OCI-LY7 (cell line): Measurements from ENCODE around the gene SGF29. TPM values are rescaled to one million over a fixed set of nuclear protein-coding genes. Genes with fewer than 3 reads are reported as not detected.
"Not testable (repeated sequence)": the region's sequence is repeated elsewhere in the genome, so short reads cannot be mapped to it uniquely, and the experiment has no call there.

ENCODE experiments used
- BruUV-seq: library from RNA; stranded (reverse); fragments of 400-500 nt; replicated peaks from 2 replicates; lab custom pipeline; 2021; lab: Mats Ljungman, UMichigan
- CTCF ChIA-PET: fragments of 300-600 bp; sonication (Branson Sonifier 250); formaldehyde crosslinking; loops from one replicate; lab custom pipeline; 2022; ENCODE audit warnings: antibody characterized with exemption; ENCODE audit not compliant: unreplicated experiment; lab: Charles Lee
- POLR2A ChIA-PET: fragments of 300-600 bp; sonication (Branson Sonifier 250); formaldehyde crosslinking; loops from one replicate; lab custom pipeline; 2022; ENCODE audit warnings: antibody characterized with exemption; lab: Charles Lee
- DNase-seq: peaks from one replicate; pipeline ENCODE4 v3.0.0-alpha.2; 2015; ENCODE audit warnings: low spot score
- H2AFZ ChIP-seq: fragments of 200-600 bp; sonication (generic), shearing (Covaris generic); 2 replicates; pipeline ENCODE4 v1.6.1; 2014; ENCODE audit warnings: mild to moderate bottlenecking, antibody characterized with exemption, low read length, moderate library complexity
- H3K27ac ChIP-seq: fragments of 200-600 bp; sonication (generic); 2 replicates; pipeline ENCODE4 v1.5.1; 2014; ENCODE audit warnings: mixed run types, low read depth, mild to moderate bottlenecking, moderate library complexity, low read length, inconsistent platforms; ENCODE audit not compliant: poor library complexity, severe bottlenecking
- H3K36me3 ChIP-seq: fragments of 200-600 bp; sonication (generic); 2 replicates; pipeline ENCODE4 v1.6.1; 2014; ENCODE audit warnings: mild to moderate bottlenecking, antibody characterized with exemption, low read length, moderate library complexity, mixed read lengths; ENCODE audit not compliant: insufficient read depth
- H3K4me1 ChIP-seq: fragments of 200-600 bp; sonication (generic); 2 replicates; pipeline ENCODE4 v1.5.1; 2014; ENCODE audit warnings: mild to moderate bottlenecking, low read length; ENCODE audit not compliant: insufficient read depth, poor library complexity, severe bottlenecking
- H3K4me2 ChIP-seq: fragments of 200-600 bp; sonication (generic); 2 replicates; pipeline ENCODE4 v1.6.1; 2014; ENCODE audit warnings: mild to moderate bottlenecking, low read length
- H3K4me3 ChIP-seq: fragments of 200-600 bp; sonication (generic); 2 replicates; pipeline ENCODE4 v1.5.1; 2014; ENCODE audit warnings: mild to moderate bottlenecking, low read depth, low read length; ENCODE audit not compliant: poor library complexity, severe bottlenecking
- H3K79me2 ChIP-seq: fragments of 200-600 bp; sonication (generic); 2 replicates; pipeline ENCODE4 v1.6.1; 2016; ENCODE audit warnings: low read depth, mild to moderate bottlenecking, low read length, moderate library complexity, mixed read lengths; ENCODE audit not compliant: insufficient read depth
- H3K9me2 ChIP-seq: fragments of 200-600 bp; sonication (generic); 2 replicates; pipeline ENCODE4 v1.6.1; 2016; ENCODE audit warnings: mild to moderate bottlenecking, low read length, mixed read lengths; ENCODE audit not compliant: insufficient read depth
- H3K9me3 ChIP-seq: fragments of 200-600 bp; sonication (generic); 2 replicates; pipeline ENCODE4 v1.6.1; 2014; ENCODE audit warnings: mild to moderate bottlenecking, mixed run types, low read length, mixed read lengths
- H4K20me1 ChIP-seq: fragments of 200-600 bp; sonication (generic); 2 replicates; pipeline ENCODE4 v1.6.1; 2014; ENCODE audit warnings: mild to moderate bottlenecking, antibody characterized with exemption, low read length, moderate library complexity, mixed read lengths; ENCODE audit not compliant: insufficient read depth
- EZH2phosphoT487 ChIP-seq: fragments of 200-600 bp; sonication (generic); IDR thresholded peaks from 2 replicates; pipeline ENCODE4 v1.6.1; 2018; ENCODE audit warnings: low read depth, borderline replicate concordance, mild to moderate bottlenecking, mixed run types, antibody characterized with exemption, low read length, moderate library complexity, mixed read lengths
- intact Hi-C: fragments of 100-400 bp; cut with micrococcal nuclease; formaldehyde crosslinking; loops from one replicate; pipeline ENCODE4 v1.10.0; 2022; ENCODE audit not compliant: unreplicated experiment
- total RNA-seq, 2 experiments: library from RNA; depleted of rRNA in 1 of 2; stranded (reverse); fragments of >200 nt in 1 of 2; shearing (Covaris generic) in 1 of 2; gene quantifications; 2 replicates each; pipeline ENCODE4 v1.2.3, GENCODE V29; 2014 to 2022
- TF ChIP-seq, protein P1 (sequence below): fragments of 200-600 bp; sonication (generic); conservative IDR thresholded peaks from 2 replicates; pipeline ENCODE4 v1.5.1; 2014; ENCODE audit warnings: mild to moderate bottlenecking, antibody characterized with exemption, low read length, moderate library complexity, mixed read lengths

SGF29 gene
- total RNA-seq, 2 experiments from 2014 or later, result 22.6 to 32.0 TPM

DNA sequence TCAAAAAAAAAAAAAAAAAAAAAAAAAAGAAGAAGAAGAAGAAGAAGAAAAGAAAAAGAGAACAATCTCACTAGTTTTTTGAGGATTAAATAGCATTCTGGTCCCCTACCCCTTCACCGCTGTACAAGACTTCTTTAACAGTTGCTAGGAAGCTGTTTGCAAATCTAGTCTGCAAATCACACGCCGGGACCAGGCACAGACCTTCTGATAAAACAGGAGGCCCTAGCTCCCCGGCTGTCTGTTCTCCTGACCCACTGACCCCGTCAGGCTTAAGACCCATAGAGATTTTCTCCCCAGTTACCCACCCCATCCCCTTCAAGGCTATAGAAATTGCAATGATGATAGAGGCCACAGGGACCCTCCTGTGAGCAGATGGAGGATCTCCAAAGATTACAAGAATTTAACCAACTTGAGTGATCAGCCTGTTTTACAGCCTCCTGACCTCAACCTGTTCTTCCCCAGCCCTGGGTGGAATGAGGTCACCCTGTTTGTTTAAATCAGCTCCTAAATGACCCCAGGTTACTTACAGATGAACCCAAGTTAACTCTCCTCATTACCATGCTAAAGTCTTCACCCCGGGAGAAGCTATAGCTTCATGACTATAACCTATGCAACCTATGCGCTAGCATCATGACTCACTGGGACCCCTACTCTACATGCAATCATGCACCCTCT is 67.9 kb downstream of the SGF29 start:
- POLR2A ChIA-PET, result interaction anchor here (0.7 to 1.0 kb wide), 3 partner anchors 18 to 221 kb away, joined by 3 to 6 read pairs (median 4); no protein-coding TSS in a partner anchor
- H3K4me2 ChIP-seq, result peak overlapping the region; percentile 77

DNA sequence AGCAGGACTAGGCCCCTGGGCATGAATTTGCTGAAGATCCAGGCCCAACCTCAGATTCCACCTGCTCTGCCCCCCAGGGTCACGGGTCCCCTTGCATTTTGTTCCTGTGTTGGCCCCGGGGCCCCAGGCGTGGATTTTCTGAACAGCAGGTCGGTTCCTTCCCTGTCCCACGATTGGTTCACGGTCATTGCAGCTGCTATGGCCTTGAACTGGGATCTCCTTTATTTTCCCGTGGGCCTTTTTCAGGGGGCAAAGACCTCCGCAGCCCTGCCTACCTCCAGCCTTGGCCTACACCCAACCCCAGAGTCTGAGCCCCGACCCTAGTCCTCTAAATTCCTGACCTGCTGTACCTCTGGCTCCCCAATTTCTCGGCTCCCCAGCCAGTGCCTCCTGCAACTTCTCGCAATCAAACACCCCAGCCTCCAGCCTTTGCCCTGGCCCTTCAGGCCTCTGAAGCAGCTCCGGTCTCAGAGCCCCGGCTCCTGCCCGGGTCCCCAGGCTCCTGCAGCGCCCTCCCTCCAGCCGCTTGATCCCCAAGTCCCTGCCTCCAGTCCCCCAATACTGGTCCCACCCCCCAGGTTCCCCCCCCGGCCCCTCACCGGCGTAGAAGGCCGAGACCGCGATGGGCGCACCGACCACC is 68.9 kb downstream of the SGF29 start:
- H2AFZ ChIP-seq, result peak overlapping the region; percentile 66
- peaks cover 49% of the 10 kb centered on the region for H3K79me2 ChIP-seq
- H4K20me1 ChIP-seq, H3K9me3 ChIP-seq, BruUV-seq, H3K9me2 ChIP-seq: not testable (repeated sequence)
- H3K27ac ChIP-seq, result peak overlapping the region; percentile 60
- H3K4me1 ChIP-seq, result peaks cover 49% of the 10 kb centered on the region
- peaks cover 27% of the 10 kb centered on the region for H3K36me3 ChIP-seq
- intact Hi-C loops, result loop anchor here (1.0 kb wide), 1 partner anchor 130 kb away; the partner anchor contains the start of gene CLN3
- H3K4me2 ChIP-seq, result peak overlapping the region; percentile 77
- CTCF ChIA-PET, result interaction anchor here (0.6 kb wide), 1 partner anchor 132 kb away, joined by 3 read pairs; no protein-coding TSS in a partner anchor
- DNase-seq, result peak; percentile 29
- POLR2A ChIA-PET, result interaction anchor here (1.1 kb wide), 1 partner anchor 131 kb away, joined by 3 read pairs; the partner anchor contains the start of gene CLN3
- H3K4me3 ChIP-seq, result peak overlapping the region; percentile 92

More for the DNA sequence above, 67.9 kb downstream of the SGF29 start:
- DNase-seq, result peak; percentile 27
- no TSS peak for BruUV-seq
- CTCF ChIA-PET, result no interaction called here
- peak overlapping the region; percentile 60 for H3K27ac ChIP-seq
- H3K79me2 ChIP-seq, result peaks cover 59% of the 10 kb centered on the region
- no peak for TF ChIP-seq EZH2phosphoT487
- TF ChIP-seq, protein P1, sequence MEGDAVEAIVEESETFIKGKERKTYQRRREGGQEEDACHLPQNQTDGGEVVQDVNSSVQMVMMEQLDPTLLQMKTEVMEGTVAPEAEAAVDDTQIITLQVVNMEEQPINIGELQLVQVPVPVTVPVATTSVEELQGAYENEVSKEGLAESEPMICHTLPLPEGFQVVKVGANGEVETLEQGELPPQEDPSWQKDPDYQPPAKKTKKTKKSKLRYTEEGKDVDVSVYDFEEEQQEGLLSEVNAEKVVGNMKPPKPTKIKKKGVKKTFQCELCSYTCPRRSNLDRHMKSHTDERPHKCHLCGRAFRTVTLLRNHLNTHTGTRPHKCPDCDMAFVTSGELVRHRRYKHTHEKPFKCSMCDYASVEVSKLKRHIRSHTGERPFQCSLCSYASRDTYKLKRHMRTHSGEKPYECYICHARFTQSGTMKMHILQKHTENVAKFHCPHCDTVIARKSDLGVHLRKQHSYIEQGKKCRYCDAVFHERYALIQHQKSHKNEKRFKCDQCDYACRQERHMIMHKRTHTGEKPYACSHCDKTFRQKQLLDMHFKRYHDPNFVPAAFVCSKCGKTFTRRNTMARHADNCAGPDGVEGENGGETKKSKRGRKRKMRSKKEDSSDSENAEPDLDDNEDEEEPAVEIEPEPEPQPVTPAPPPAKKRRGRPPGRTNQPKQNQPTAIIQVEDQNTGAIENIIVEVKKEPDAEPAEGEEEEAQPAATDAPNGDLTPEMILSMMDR, result no peak
- intact Hi-C loops, result no loop called here
- H3K4me3 ChIP-seq, result peak overlapping the region; percentile 92
- no peak overlapping the region for H2AFZ ChIP-seq
- H3K4me1 ChIP-seq, result peaks cover 59% of the 10 kb centered on the region
- H3K9me3 ChIP-seq, result no peaks in the 10 kb centered on the region
- H3K9me2 ChIP-seq, result no peaks in the 10 kb centered on the region
- H3K36me3 ChIP-seq, result peaks cover 37% of the 10 kb centered on the region
- H4K20me1 ChIP-seq, result no peaks in the 10 kb centered on the region

DNA sequence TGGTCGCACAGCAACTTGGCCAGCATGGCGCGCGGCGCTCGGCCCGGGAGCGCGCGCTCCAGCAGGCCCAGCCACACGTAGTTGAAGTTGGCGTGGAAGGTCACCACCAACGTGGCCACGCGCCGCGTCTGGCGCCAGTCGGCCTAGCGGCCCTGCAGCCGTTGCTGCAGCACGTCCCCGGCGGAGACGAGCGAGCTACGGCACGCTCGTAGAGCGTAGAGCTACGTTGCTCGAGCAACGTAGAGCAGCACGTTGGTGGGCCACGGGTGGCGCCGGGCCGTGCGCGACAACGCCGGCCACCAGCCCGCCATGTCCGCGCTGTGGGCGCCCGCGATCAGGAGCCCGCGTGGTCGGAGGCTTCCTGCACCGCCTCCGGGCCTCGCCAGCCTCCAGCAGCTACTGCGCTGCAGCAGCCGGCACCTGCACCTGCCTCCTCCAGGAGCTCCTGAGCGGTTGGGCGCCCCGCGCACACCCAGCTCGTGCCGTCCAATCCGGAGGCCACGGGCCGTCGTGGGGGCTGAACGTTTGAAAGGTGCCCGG is 69.5 kb downstream of the SGF29 start:
- peaks cover 27% of the 10 kb centered on the region for H3K36me3 ChIP-seq
- peaks cover 48% of the 10 kb centered on the region for H3K79me2 ChIP-seq
- H3K4me1 ChIP-seq, result peaks cover 43% of the 10 kb centered on the region
- peak overlapping the region; percentile 92 for H3K4me3 ChIP-seq
- ChIA-PET CTCF (interaction anchor here (0.6 kb wide), 1 partner anchor 132 kb away, joined by 3 read pairs; no protein-coding TSS in a partner anchor), POLR2A (interaction anchor here (0.6 to 1.1 kb wide), 2 partner anchors 131 to 434 kb away, joined by 3 to 4 read pairs; partner anchors contain the start of gene CLN3)
- BruUV-seq, result no TSS peak
- H3K9me2 ChIP-seq, result no peaks in the 10 kb centered on the region
- peak overlapping the region; percentile 77 for H3K4me2 ChIP-seq
- TF ChIP-seq EZH2phosphoT487, result no peak
- TF ChIP-seq, protein P1, result no peak
- H3K9me3 ChIP-seq, result no peaks in the 10 kb centered on the region
- intact Hi-C loops, result loop anchor here (1.0 kb wide), 1 partner anchor 131 kb away; the partner anchor contains the start of gene CLN3
- H4K20me1 ChIP-seq, result no peaks in the 10 kb centered on the region
- peak overlapping the region; percentile 66 for H2AFZ ChIP-seq
- peak; percentile 94 for DNase-seq
- H3K27ac ChIP-seq, result peak overlapping the region; percentile 60

DNA sequence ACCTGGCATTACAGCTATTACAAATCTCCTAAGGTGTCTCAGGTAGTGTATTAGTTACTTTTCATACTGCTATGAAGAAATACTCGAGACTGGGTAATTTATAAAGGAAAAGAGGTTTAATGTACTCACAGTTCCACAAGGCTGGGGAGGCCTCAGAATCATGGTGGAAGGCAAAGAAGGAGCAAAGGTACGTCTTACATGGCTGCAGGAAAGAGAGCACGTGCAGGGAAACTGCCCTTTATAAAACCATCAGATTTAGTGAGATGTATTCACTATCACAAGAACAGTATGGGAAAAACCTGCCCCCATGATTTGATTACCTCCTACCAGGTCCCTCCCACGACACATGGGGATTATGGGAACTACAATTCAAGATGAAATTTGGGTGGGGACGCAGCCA is 77.2 kb downstream of the SGF29 start:
- DNase-seq, H3K79me2 ChIP-seq, CTCF ChIA-PET, BruUV-seq, H3K4me3 ChIP-seq, H3K36me3 ChIP-seq, H3K27ac ChIP-seq, H3K9me2 ChIP-seq, H3K9me3 ChIP-seq, H4K20me1 ChIP-seq, H3K4me2 ChIP-seq, H2AFZ ChIP-seq, POLR2A ChIA-PET, H3K4me1 ChIP-seq, intact Hi-C loops: not testable (repeated sequence)
